Activated T-cell treated with anti-CD3 and anti-CD28 coated beads, Interleukin-2, amount 50 U/mL, for 48 hours (primary cell): ENCODE measurements around the gene PRICKLE2.

Experiments used
- DNase-seq, 2 experiments: peaks; one replicate each; pipeline ENCODE4 v3.0.0-alpha.2; 2020

Gene PRICKLE2

GRCh38 chr3:64063983-64064438 is 161.3 kb downstream of the PRICKLE2 start:
- DNase-seq = no peak

- no peak for DNase-seq
Observed at GRCh38 chr3:64063207-64063982, 161.9 kb downstream of the PRICKLE2 start.

GRCh38 chr3:64061628-64062027 is 163.6 kb downstream of the PRICKLE2 start:
- no peak for DNase-seq

GRCh38 chr3:64059484-64060175 is 165.6 kb downstream of the PRICKLE2 start:
- no peak for DNase-seq

GRCh38 chr3:64058566-64058965 is 166.7 kb downstream of the PRICKLE2 start:
- no peak for DNase-seq

- DNase-seq = no peak
Observed at GRCh38 chr3:64057231-64057630, 168.0 kb downstream of the PRICKLE2 start.

GRCh38 chr3:64056606-64057180 is 168.6 kb downstream of the PRICKLE2 start:
- no peak for DNase-seq

- DNase-seq = no peak
Observed at GRCh38 chr3:64055076-64055475, 170.2 kb downstream of the PRICKLE2 start.

GRCh38 chr3:64054488-64054887 is 170.8 kb downstream of the PRICKLE2 start:
- no peak for DNase-seq

GRCh38 chr3:64053581-64053980 is 171.7 kb downstream of the PRICKLE2 start:
- no peak for DNase-seq

- DNase-seq = no peak
Observed at GRCh38 chr3:64053117-64053516, 172.1 kb downstream of the PRICKLE2 start.

- DNase-seq = no peak
Observed at GRCh38 chr3:64049832-64050231, 175.4 kb downstream of the PRICKLE2 start.

- peak in 1 of 2 experiments; percentile 22 for DNase-seq
Observed at GRCh38 chr3:64049136-64049535, 176.1 kb downstream of the PRICKLE2 start.

GRCh38 chr3:64048631-64049061 is 176.6 kb downstream of the PRICKLE2 start:
- peak in 1 of 2 experiments; percentile 20 for DNase-seq

- DNase-seq = no peak
Observed at GRCh38 chr3:64047787-64048186, 177.5 kb downstream of the PRICKLE2 start.

- no peak for DNase-seq
Observed at GRCh38 chr3:64046996-64047594, 178.2 kb downstream of the PRICKLE2 start.

GRCh38 chr3:64046592-64046991 is 178.7 kb downstream of the PRICKLE2 start:
- DNase-seq = no peak

- DNase-seq = no peak
Observed at GRCh38 chr3:64042952-64043351, 182.3 kb downstream of the PRICKLE2 start.
